Mesendoderm (in vitro differentiated cells): ENCODE measurements around the gene PNKD.
A peak's percentile ranks its signal among the peaks of the same experiment; 100 is the strongest.

Source experiments
- DNase-seq: peaks from one replicate; pipeline ENCODE4 v3.0.0; 2013
- H2AK5ac ChIP-seq: 2 replicates; pipeline ENCODE4 v1.6.1; 2013; ENCODE audit warnings: low read length, inconsistent platforms
- H2BK120ac ChIP-seq: 2 replicates; pipeline ENCODE4 v1.6.1; 2013; ENCODE audit warnings: low read depth, mild to moderate bottlenecking, low read length, moderate library complexity, mixed read lengths
- H2BK15ac ChIP-seq: replicated peaks from 2 replicates; pipeline ENCODE4 v1.6.1; 2013; ENCODE audit warnings: low read depth, mild to moderate bottlenecking, moderate library complexity
- H2BK5ac ChIP-seq: 2 replicates; pipeline ENCODE4 v1.6.1; 2013; ENCODE audit warnings: low read length, inconsistent platforms
- H3K18ac ChIP-seq: 2 replicates; pipeline ENCODE4 v1.6.1; 2013; ENCODE audit warnings: mild to moderate bottlenecking, low read length, mixed read lengths
- H3K23ac ChIP-seq: one replicate; pipeline ENCODE4 v1.6.1; 2013; ENCODE audit warnings: low read length
- H3K27ac ChIP-seq: 2 replicates; pipeline ENCODE4 v1.5.1; 2013; ENCODE audit warnings: low read depth, mild to moderate bottlenecking, inconsistent platforms, low read length, moderate library complexity
- H3K27me3 ChIP-seq: 2 replicates; pipeline ENCODE4 v1.6.1; 2013; ENCODE audit warnings: low read length, control low read depth, mild to moderate bottlenecking, inconsistent platforms; ENCODE audit not compliant: insufficient read depth, poor library complexity
- H3K36me3 ChIP-seq: 2 replicates; pipeline ENCODE4 v1.6.1; 2013; ENCODE audit warnings: low read length, inconsistent platforms; ENCODE audit not compliant: control insufficient read depth, insufficient read depth
- H3K4ac ChIP-seq: one replicate; pipeline ENCODE4 v1.6.1; 2013; ENCODE audit warnings: low read depth, mild to moderate bottlenecking, low read length, moderate library complexity
- H3K4me1 ChIP-seq: 2 replicates; pipeline ENCODE4 v1.6.1; 2013; ENCODE audit warnings: low read depth, low read length, inconsistent platforms; ENCODE audit not compliant: control insufficient read depth
- H3K4me2 ChIP-seq: 2 replicates; pipeline ENCODE4 v1.6.1; 2013; ENCODE audit warnings: low read length
- H3K4me3 ChIP-seq: 2 replicates; pipeline ENCODE4 v1.5.1; 2013; ENCODE audit warnings: mild to moderate bottlenecking, low read length
- H3K56ac ChIP-seq: one replicate; pipeline ENCODE4 v1.6.1; 2013; ENCODE audit warnings: low read length
- H3K79me1 ChIP-seq: 2 replicates; pipeline ENCODE4 v1.6.1; 2013; ENCODE audit warnings: low read length, inconsistent platforms
- H3K79me2 ChIP-seq: 2 replicates; pipeline ENCODE4 v1.6.1; 2013; ENCODE audit warnings: mild to moderate bottlenecking, low read length; ENCODE audit not compliant: control insufficient read depth, insufficient read depth
- H3K9ac ChIP-seq: 2 replicates; pipeline ENCODE4 v1.6.1; 2013; ENCODE audit warnings: low read length, inconsistent platforms
- H4K5ac ChIP-seq: one replicate; pipeline ENCODE4 v1.6.1; 2013; ENCODE audit warnings: low read length
- H4K8ac ChIP-seq: one replicate; pipeline ENCODE4 v1.6.1; 2013; ENCODE audit warnings: low read depth, mild to moderate bottlenecking, control low read depth, low read length, moderate library complexity
- WGBS: extraction: QIAGEN DNeasy Blood & Tissue Kit; methylation state at CpG from one replicate; pipeline ENCODE4 v1.1.7; 2013; ENCODE audit warnings: low lambda C conversion rate, missing lambda C conversion rate; ENCODE audit not compliant: insufficient coverage; ENCODE audit errors: extremely low coverage; 5-methylcytosine and 5-hydroxymethylcytosine counted together

The PNKD gene

GRCh38 chr2:218282173-218282991 lies 12.1 kb downstream of the PNKD start:
- no peak overlapping the region for H3K27ac ChIP-seq
- H3K4ac ChIP-seq: no peak overlapping the region
- peaks cover 2% of the 10 kb centered on the region for H3K79me2 ChIP-seq
- H3K36me3 ChIP-seq: peaks cover 5% of the 10 kb centered on the region
- no peak overlapping the region for H2AK5ac ChIP-seq
- H2BK5ac ChIP-seq: no peak overlapping the region
- peaks cover 4% of the 10 kb centered on the region for H3K4me1 ChIP-seq
- H3K79me1 ChIP-seq: peaks cover 6% of the 10 kb centered on the region
- no peak overlapping the region for H3K56ac ChIP-seq
- no peak overlapping the region for H3K9ac ChIP-seq
- no peak overlapping the region for H4K5ac ChIP-seq
- no peak for DNase-seq
- H2BK15ac ChIP-seq: no peak overlapping the region
- no peak overlapping the region for H3K4me2 ChIP-seq
- H3K18ac ChIP-seq: no peak overlapping the region
- H3K27me3 ChIP-seq: no peaks in the 10 kb centered on the region
- no CpG with 5 or more reads among the region's 17 CpGs for WGBS
- no peak overlapping the region for H3K23ac ChIP-seq
- no peak overlapping the region for H2BK120ac ChIP-seq
- H3K4me3 ChIP-seq: no peak overlapping the region
- H4K8ac ChIP-seq: no peak overlapping the region

- H2BK15ac ChIP-seq: no peak overlapping the region
- H2BK120ac ChIP-seq: no peak overlapping the region
- H2BK5ac ChIP-seq: no peak overlapping the region
- H3K79me2 ChIP-seq: peaks cover 2% of the 10 kb centered on the region
- H3K36me3 ChIP-seq: no peaks in the 10 kb centered on the region
- H3K27me3 ChIP-seq: no peaks in the 10 kb centered on the region
- H3K9ac ChIP-seq: no peak overlapping the region
- no peak overlapping the region for H3K4me3 ChIP-seq
- no peak overlapping the region for H3K23ac ChIP-seq
- no peak for DNase-seq
- no peak overlapping the region for H4K8ac ChIP-seq
- no peak overlapping the region for H3K27ac ChIP-seq
- H4K5ac ChIP-seq: no peak overlapping the region
- H3K4ac ChIP-seq: no peak overlapping the region
- no peak overlapping the region for H2AK5ac ChIP-seq
- H3K79me1 ChIP-seq: peaks cover 6% of the 10 kb centered on the region
- no peak overlapping the region for H3K56ac ChIP-seq
- H3K18ac ChIP-seq: no peak overlapping the region
- WGBS: no CpG with 5 or more reads among the region's 16 CpGs
- H3K4me2 ChIP-seq: no peak overlapping the region
- H3K4me1 ChIP-seq: peaks cover 6% of the 10 kb centered on the region
Measured at GRCh38 chr2:218284106-218284811, 13.9 kb downstream of the PNKD start.

- no peak overlapping the region for H3K18ac ChIP-seq
- H4K8ac ChIP-seq: no peak overlapping the region
- H2BK120ac ChIP-seq: no peak overlapping the region
- no peak overlapping the region for H3K4ac ChIP-seq
- no peak overlapping the region for H2BK15ac ChIP-seq
- DNase-seq: no peak
- H3K4me3 ChIP-seq: no peak overlapping the region
- H2BK5ac ChIP-seq: no peak overlapping the region
- no peak overlapping the region for H4K5ac ChIP-seq
- peak overlapping the region; percentile 31 for H3K56ac ChIP-seq
- WGBS: no CpG with 5 or more reads among the region's 6 CpGs
- H3K79me2 ChIP-seq: peaks cover 2% of the 10 kb centered on the region
- no peak overlapping the region for H3K27ac ChIP-seq
- no peaks in the 10 kb centered on the region for H3K36me3 ChIP-seq
- no peak overlapping the region for H3K23ac ChIP-seq
- H3K9ac ChIP-seq: no peak overlapping the region
- no peak overlapping the region for H2AK5ac ChIP-seq
- H3K79me1 ChIP-seq: peaks cover 6% of the 10 kb centered on the region
- peaks cover 13% of the 10 kb centered on the region for H3K4me1 ChIP-seq
- H3K27me3 ChIP-seq: no peaks in the 10 kb centered on the region
- no peak overlapping the region for H3K4me2 ChIP-seq
Measured at GRCh38 chr2:218285604-218286003, 15.3 kb downstream of the PNKD start.

DNA sequence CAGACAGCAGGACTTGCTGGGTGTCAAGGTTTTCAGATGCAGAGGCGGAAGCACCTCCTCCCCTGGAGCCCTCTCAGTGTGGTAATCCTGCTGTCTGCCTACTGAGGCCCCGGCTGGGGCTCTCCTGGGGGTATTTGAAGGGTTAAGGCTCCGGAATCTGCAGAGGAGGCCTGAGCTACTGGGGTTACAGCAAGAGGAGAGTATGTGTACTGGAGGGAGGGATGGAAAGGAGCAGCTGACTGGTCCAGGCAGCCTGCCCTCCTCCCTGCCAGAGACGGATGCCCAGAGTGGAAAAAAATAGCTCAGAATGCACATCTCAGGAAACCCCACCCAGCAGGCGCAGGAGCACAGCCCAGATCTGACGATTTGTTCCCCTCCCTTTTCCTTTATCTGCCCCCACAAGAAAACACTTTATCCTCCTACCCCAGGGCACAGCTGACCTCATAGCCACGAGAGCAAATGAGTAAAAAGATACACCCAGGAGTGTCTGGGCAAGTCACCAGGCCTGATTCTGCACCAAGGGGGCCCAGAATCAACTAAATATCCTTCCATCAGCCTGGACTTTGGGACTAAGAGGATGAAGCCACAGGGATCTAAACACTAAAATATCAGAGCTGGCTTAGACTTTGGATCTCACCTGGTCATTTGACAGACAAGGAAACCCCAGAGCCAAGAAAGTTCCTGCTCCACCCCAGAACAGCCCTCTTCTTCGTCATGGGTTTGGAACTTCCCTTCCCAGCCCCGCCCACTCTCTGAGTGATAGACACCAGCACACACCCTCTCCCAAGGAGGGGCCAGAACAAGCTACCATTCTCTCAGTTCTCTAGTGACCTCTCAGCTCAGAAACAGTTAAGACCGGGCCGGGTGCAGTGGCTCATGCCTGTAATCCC lies 16.5 kb downstream of the PNKD start:
- no peaks in the 10 kb centered on the region for H3K36me3 ChIP-seq
- peak; percentile 98 for DNase-seq
- no peak overlapping the region for H3K18ac ChIP-seq
- H3K27me3 ChIP-seq: no peaks in the 10 kb centered on the region
- WGBS: no CpG with 5 or more reads among the region's 11 CpGs
- peak overlapping the region; percentile 44 for H3K9ac ChIP-seq
- H3K4ac ChIP-seq: no peak overlapping the region
- no peak overlapping the region for H4K5ac ChIP-seq
- no peak overlapping the region for H2BK120ac ChIP-seq
- H2BK15ac ChIP-seq: no peak overlapping the region
- H3K79me2 ChIP-seq: peaks cover 2% of the 10 kb centered on the region
- no peak overlapping the region for H3K4me3 ChIP-seq
- no peak overlapping the region for H4K8ac ChIP-seq
- H3K4me2 ChIP-seq: no peak overlapping the region
- H3K4me1 ChIP-seq: peaks cover 13% of the 10 kb centered on the region
- H2AK5ac ChIP-seq: no peak overlapping the region
- no peak overlapping the region for H2BK5ac ChIP-seq
- peaks cover 7% of the 10 kb centered on the region for H3K79me1 ChIP-seq
- no peak overlapping the region for H3K23ac ChIP-seq
- H3K56ac ChIP-seq: peak overlapping the region; percentile 75
- H3K27ac ChIP-seq: no peak overlapping the region

GRCh38 chr2:218289639-218290315 lies 19.5 kb downstream of the PNKD start:
- H3K56ac ChIP-seq: peak overlapping the region; percentile 37
- peak overlapping the region; percentile 17 for H3K27ac ChIP-seq
- H3K4me2 ChIP-seq: no peak overlapping the region
- H4K5ac ChIP-seq: no peak overlapping the region
- no peak overlapping the region for H2BK15ac ChIP-seq
- no peaks in the 10 kb centered on the region for H3K79me2 ChIP-seq
- peak overlapping the region; percentile 32 for H3K9ac ChIP-seq
- H2BK5ac ChIP-seq: no peak overlapping the region
- no peak overlapping the region for H2AK5ac ChIP-seq
- H3K4me3 ChIP-seq: no peak overlapping the region
- H4K8ac ChIP-seq: no peak overlapping the region
- no peaks in the 10 kb centered on the region for H3K27me3 ChIP-seq
- peaks cover 13% of the 10 kb centered on the region for H3K4me1 ChIP-seq
- no peak overlapping the region for H3K4ac ChIP-seq
- H3K36me3 ChIP-seq: no peaks in the 10 kb centered on the region
- no CpG with 5 or more reads among the region's 6 CpGs for WGBS
- no peak overlapping the region for H2BK120ac ChIP-seq
- DNase-seq: no peak
- H3K18ac ChIP-seq: peak overlapping the region; percentile 22
- peaks cover 7% of the 10 kb centered on the region for H3K79me1 ChIP-seq
- no peak overlapping the region for H3K23ac ChIP-seq
